SK-N-MC (cell line): ENCODE results near the gene KLF7.

ENCODE experiments used
- EZH2 ChIP-seq: fragments of 200-600 bp; sonication (generic); IDR thresholded peaks from one replicate; pipeline ENCODE4 v1.6.1; 2017; ENCODE audit warnings: antibody characterized with exemption
- FOXP2 ChIP-seq: optimal IDR thresholded peaks from 2 replicates; pipeline ENCODE3; 2011; ENCODE audit warnings: mild to moderate bottlenecking, moderate library complexity; ENCODE audit not compliant: insufficient read depth; ENCODE audit errors: extremely low read length, control extremely low read depth
- POLR2AphosphoS5 ChIP-seq: IDR thresholded peaks from 2 replicates; pipeline ENCODE4 v1.6.1; 2012; ENCODE audit warnings: mild to moderate bottlenecking, low read depth, low read length, borderline replicate concordance

DNA sequence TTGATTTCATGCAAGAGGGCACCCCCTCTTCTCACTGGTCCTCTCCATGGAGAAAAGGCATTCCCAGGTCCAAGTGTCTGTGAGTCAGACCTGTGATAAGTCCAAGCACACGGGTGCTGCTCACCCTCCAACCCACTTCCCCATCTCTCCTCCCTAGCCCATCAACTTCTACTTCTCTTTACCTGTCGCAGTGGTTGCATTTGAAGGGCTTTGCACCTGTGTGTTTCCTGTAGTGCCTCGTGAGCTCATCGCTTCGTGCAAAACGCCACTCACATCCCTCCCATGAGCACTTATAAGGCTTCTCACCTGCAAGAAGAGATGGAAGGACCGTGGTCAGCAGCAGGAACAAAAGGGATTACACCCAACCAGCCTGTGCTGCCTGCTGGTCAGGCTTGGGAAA is 77.5 kb downstream of the KLF7 start:
- TF ChIP-seq EZH2 (no peak), POLR2AphosphoS5 (no peak), FOXP2 (no peak)
